PFSK-1 (cell line): ENCODE results near the gene CCSER1.

Experiments
- POLR2AphosphoS5 ChIP-seq: IDR thresholded peaks from 2 replicates; pipeline ENCODE4 v1.6.1; 2012; ENCODE audit warnings: low read depth, mild to moderate bottlenecking, control low read depth, low read length, moderate library complexity
- SIN3A ChIP-seq: IDR thresholded peaks from 2 replicates; pipeline ENCODE4 v1.6.1; 2012; ENCODE audit warnings: mild to moderate bottlenecking, low read length, moderate library complexity, borderline replicate concordance; ENCODE audit not compliant: insufficient read depth
- TAF1 ChIP-seq: IDR thresholded peaks from 2 replicates; pipeline ENCODE4 v1.6.1; 2012; ENCODE audit warnings: low read length, control low read depth, borderline replicate concordance; ENCODE audit not compliant: insufficient read depth
- TF ChIP-seq, protein P1 (sequence below), 2 experiments: IDR thresholded peaks; 2 replicates each; pipeline versions ENCODE4 v1.6.1 to v1.8.0; 2011 to 2012; ENCODE audit warnings: low read depth in 2 of 2, low read length in 2 of 2, control low read depth in 1 of 2, inconsistent platforms in 1 of 2, mild to moderate bottlenecking in 1 of 2, moderate library complexity in 1 of 2; ENCODE audit not compliant: insufficient read depth in 1 of 2

DNA sequence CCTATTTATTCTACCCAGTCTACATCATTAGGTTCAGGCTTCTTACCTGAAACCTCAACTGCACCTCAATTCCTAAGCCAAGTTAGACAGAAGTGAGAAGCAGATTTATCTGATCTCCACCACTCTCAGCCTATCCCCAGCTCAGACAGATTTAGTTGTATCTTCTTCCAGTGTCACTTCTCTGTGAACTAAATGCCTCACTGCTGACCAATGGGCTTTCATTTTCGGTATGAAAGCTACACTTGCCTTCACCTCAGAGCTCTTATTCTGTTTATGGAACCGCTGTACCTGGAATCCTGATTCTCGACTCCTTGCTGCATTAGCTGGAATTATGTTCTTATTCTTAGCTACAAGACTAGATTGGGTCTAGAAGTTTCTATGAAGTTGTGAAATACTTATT lies 833.2 kb downstream of the CCSER1 start:
- TF ChIP-seq, protein P1, sequence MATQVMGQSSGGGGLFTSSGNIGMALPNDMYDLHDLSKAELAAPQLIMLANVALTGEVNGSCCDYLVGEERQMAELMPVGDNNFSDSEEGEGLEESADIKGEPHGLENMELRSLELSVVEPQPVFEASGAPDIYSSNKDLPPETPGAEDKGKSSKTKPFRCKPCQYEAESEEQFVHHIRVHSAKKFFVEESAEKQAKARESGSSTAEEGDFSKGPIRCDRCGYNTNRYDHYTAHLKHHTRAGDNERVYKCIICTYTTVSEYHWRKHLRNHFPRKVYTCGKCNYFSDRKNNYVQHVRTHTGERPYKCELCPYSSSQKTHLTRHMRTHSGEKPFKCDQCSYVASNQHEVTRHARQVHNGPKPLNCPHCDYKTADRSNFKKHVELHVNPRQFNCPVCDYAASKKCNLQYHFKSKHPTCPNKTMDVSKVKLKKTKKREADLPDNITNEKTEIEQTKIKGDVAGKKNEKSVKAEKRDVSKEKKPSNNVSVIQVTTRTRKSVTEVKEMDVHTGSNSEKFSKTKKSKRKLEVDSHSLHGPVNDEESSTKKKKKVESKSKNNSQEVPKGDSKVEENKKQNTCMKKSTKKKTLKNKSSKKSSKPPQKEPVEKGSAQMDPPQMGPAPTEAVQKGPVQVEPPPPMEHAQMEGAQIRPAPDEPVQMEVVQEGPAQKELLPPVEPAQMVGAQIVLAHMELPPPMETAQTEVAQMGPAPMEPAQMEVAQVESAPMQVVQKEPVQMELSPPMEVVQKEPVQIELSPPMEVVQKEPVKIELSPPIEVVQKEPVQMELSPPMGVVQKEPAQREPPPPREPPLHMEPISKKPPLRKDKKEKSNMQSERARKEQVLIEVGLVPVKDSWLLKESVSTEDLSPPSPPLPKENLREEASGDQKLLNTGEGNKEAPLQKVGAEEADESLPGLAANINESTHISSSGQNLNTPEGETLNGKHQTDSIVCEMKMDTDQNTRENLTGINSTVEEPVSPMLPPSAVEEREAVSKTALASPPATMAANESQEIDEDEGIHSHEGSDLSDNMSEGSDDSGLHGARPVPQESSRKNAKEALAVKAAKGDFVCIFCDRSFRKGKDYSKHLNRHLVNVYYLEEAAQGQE (IDR thresholded peaks at IDR 0.05; ENCODE audit: insufficient read depth in 1 of 2, low read depth in 2 of 2, low read length in 2 of 2): no peak
- TF ChIP-seq POLR2AphosphoS5 (no peak), TAF1 (no peak), SIN3A (no peak)
